HepG2 (cell line): Measurements from ENCODE around the gene CAPN13. TPM values are rescaled to one million over a fixed set of nuclear protein-coding genes. Genes with fewer than 3 reads are reported as not detected.

Experiments used
- DMTF1 ChIP-seq: sonication (generic); formaldehyde crosslinking; IDR thresholded peaks from 2 replicates; pipeline ENCODE4 v1.4.0; 2020; ENCODE audit warnings: mild to moderate bottlenecking, missing genetic modification reagents
- FOSL2 ChIP-seq: sonication (generic); formaldehyde crosslinking; IDR thresholded peaks from 2 replicates; pipeline ENCODE4 v1.4.0; 2020; ENCODE audit warnings: missing genetic modification reagents
- SYNCRIP ChIP-seq: fragments of 200-400 bp; formaldehyde crosslinking; IDR thresholded peaks from 2 replicates; pipeline ENCODE4 v1.6.1; 2018; ENCODE audit warnings: mild to moderate bottlenecking, low read depth, low read length; ENCODE audit not compliant: insufficient read depth
- THRA ChIP-seq: sonication (generic); formaldehyde crosslinking; IDR thresholded peaks from 2 replicates; pipeline ENCODE4 v1.4.0; 2020; ENCODE audit warnings: missing genetic modification reagents, borderline replicate concordance
- ZBTB37 ChIP-seq: sonication (generic); formaldehyde crosslinking; IDR thresholded peaks from 2 replicates; pipeline ENCODE4 v1.4.0; 2020; ENCODE audit warnings: mild to moderate bottlenecking, missing genetic modification reagents
- ZMAT5 ChIP-seq: sonication (generic); formaldehyde crosslinking; IDR thresholded peaks from 2 replicates; pipeline ENCODE4 v1.5.0; 2020; ENCODE audit warnings: mild to moderate bottlenecking, low read depth, missing genetic modification reagents, borderline replicate concordance
- ZNF383 ChIP-seq: sonication (generic); formaldehyde crosslinking; IDR thresholded peaks from 2 replicates; pipeline ENCODE4 v1.4.0; 2020; ENCODE audit warnings: missing genetic modification reagents, mild to moderate bottlenecking, borderline replicate concordance
- ZNF570 ChIP-seq: sonication (generic); formaldehyde crosslinking; IDR thresholded peaks from 2 replicates; pipeline ENCODE4 v1.4.0; 2020; ENCODE audit warnings: mild to moderate bottlenecking, missing genetic modification reagents, borderline replicate concordance
- ZNF792 ChIP-seq: IDR thresholded peaks from 2 replicates; pipeline ENCODE4 v1.6.1; 2016
- polyA plus RNA-seq, 8 experiments: library from polyadenylated mRNA; depleted of rRNA in 3 of 8; stranded (reverse) in 7 of 8; unstranded in 1 of 8; fragments of >200 nt; fragmentation: Illumina TruSeq in 4 of 8; extraction: Trizol in 4 of 8; gene quantifications; 2 replicates each; pipeline versions ENCODE4 v1.2.1 to v1.2.3, GENCODE V29; 2011 to 2016; ENCODE audit warnings: low read depth in 4 of 8, missing spikeins in 1 of 8, mixed read lengths in 1 of 8; ENCODE audit not compliant: insufficient read depth in 1 of 8
- total RNA-seq, 5 experiments: library from RNA; depleted of rRNA; stranded (reverse); fragments of >200 nt; fragmentation: Illumina TruSeq; extraction: Trizol; gene quantifications; 2 replicates each; pipeline ENCODE4 v1.2.3, GENCODE V29; 2016; ENCODE audit warnings: low read depth in 1 of 5
- TF ChIP-seq, protein P1 (sequence below): sonication (generic); formaldehyde crosslinking; IDR thresholded peaks from 2 replicates; pipeline ENCODE4 v1.4.0; 2020; ENCODE audit warnings: low read depth, missing genetic modification reagents
- TF ChIP-seq, protein P2 (sequence below): sonication (generic); formaldehyde crosslinking; IDR thresholded peaks from 2 replicates; pipeline ENCODE4 v1.8.0; 2022; ENCODE audit warnings: mild to moderate bottlenecking, missing genetic modification reagents

CAPN13 gene
- total and polyA plus RNA-seq, 2 of the 13 experiments (the other 11 are each of a cell fraction or from before 2014, with no cell fraction given) = not detected

DNA sequence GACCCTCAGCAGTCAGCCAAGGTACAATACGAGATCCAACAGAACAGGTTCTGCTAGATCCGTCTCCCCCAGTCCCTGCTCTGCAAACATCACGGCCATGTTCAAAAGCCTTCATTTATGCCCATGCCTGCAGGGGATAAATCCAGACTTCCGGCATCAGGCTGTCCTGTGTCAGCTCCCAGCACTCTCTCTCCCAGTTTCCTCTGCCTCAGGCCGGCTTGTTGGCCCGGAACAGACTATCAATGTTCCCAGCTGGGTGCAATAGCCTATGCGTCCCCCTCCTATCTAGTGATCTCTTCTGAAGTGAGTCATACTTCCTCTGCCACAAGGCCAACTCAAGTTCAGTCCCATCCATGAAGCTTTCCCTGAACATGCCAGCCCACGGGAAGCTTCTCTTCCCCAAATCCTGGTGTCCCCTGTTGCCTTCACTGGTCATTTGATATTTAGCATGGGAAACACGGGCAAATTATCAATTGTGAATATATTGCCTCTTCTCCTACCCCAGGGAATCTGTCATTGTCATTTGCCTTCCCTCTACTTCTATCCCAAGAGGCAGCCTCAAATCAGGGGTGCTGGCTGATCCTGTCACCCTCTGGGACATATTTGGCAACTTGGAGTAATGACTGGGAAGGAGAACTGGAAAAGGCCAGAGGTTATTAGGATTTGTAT lies 51.1 kb downstream of the CAPN13 start (continued):
- TF ChIP-seq ZBTB37 (CRISPR knock-in tag) = no peak
- TF ChIP-seq SYNCRIP = no peak
- peak; percentile 60 for TF ChIP-seq FOSL2 (CRISPR knock-in tag)
- TF ChIP-seq ZMAT5 (CRISPR knock-in tag) = no peak
- TF ChIP-seq, protein P1, sequence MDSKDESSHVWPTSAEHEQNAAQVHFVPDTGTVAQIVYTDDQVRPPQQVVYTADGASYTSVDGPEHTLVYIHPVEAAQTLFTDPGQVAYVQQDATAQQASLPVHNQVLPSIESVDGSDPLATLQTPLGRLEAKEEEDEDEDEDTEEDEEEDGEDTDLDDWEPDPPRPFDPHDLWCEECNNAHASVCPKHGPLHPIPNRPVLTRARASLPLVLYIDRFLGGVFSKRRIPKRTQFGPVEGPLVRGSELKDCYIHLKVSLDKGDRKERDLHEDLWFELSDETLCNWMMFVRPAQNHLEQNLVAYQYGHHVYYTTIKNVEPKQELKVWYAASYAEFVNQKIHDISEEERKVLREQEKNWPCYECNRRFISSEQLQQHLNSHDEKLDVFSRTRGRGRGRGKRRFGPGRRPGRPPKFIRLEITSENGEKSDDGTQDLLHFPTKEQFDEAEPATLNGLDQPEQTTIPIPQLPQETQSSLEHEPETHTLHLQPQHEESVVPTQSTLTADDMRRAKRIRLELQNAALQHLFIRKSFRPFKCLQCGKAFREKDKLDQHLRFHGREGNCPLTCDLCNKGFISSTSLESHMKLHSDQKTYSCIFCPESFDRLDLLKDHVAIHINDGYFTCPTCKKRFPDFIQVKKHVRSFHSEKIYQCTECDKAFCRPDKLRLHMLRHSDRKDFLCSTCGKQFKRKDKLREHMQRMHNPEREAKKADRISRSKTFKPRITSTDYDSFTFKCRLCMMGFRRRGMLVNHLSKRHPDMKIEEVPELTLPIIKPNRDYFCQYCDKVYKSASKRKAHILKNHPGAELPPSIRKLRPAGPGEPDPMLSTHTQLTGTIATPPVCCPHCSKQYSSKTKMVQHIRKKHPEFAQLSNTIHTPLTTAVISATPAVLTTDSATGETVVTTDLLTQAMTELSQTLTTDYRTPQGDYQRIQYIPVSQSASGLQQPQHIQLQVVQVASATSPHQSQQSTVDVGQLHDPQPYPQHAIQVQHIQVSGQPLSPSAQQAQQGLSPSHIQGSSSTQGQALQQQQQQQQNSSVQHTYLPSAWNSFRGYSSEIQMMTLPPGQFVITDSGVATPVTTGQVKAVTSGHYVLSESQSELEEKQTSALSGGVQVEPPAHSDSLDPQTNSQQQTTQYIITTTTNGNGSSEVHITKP = 0 out of 2 replicates have a peak, but pooled peaks have one; percentile 51
- no peak for TF ChIP-seq ZNF570 (CRISPR knock-in tag)
- TF ChIP-seq ZNF383 (CRISPR knock-in tag) = no peak
- no peak for TF ChIP-seq DMTF1 (CRISPR knock-in tag)
- TF ChIP-seq, protein P2, sequence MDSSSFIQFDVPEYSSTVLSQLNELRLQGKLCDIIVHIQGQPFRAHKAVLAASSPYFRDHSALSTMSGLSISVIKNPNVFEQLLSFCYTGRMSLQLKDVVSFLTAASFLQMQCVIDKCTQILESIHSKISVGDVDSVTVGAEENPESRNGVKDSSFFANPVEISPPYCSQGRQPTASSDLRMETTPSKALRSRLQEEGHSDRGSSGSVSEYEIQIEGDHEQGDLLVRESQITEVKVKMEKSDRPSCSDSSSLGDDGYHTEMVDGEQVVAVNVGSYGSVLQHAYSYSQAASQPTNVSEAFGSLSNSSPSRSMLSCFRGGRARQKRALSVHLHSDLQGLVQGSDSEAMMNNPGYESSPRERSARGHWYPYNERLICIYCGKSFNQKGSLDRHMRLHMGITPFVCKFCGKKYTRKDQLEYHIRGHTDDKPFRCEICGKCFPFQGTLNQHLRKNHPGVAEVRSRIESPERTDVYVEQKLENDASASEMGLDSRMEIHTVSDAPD = no peak
- TF ChIP-seq THRA (CRISPR knock-in tag) = no peak
- TF ChIP-seq ZNF792 (CRISPR knock-in tag) = no peak
